CD4-positive, alpha-beta T cell (primary cell): ENCODE data around the gene OR2D3. TPM values are rescaled to one million over a fixed set of nuclear protein-coding genes. Genes with fewer than 3 reads are reported as not detected.

Source experiments
- ATAC-seq: fragments of 200-7000 bp; cut with Tn5 transposase; one replicate; pipeline ENCODE4 v1.10.0; 2022; ENCODE audit warnings: mild to moderate bottlenecking; ENCODE audit not compliant: poor library complexity
- CTCF ChIA-PET: fragments of 350-600 bp; sonication (Branson Sonifier 250); formaldehyde crosslinking; loops from one replicate; lab custom pipeline; 2021; ENCODE audit warnings: antibody characterized with exemption, inconsistent platforms; lab: Charles Lee
- POLR2A ChIA-PET: fragments of 350-600 bp; sonication (Branson Sonifier 250); formaldehyde crosslinking; loops from one replicate; lab custom pipeline; 2021; ENCODE audit warnings: antibody characterized with exemption, inconsistent platforms; lab: Charles Lee
- DNase-seq, 14 experiments: peaks; one replicate each; pipeline ENCODE4 v3.0.0-alpha.2; 2013 to 2020; ENCODE audit warnings: mixed read lengths in 2 of 14
- H3K27ac ChIP-seq, 2 donors: one replicate each; pipeline versions ENCODE4 v1.5.1 to v1.7.0; 2013; ENCODE audit warnings: low read length in 2 of 2, low read depth in 1 of 2, mild to moderate bottlenecking in 1 of 2
- H3K27me3 ChIP-seq, 2 experiments: 1 replicate in 1 of 2; 2 replicates in 1 of 2; pipeline versions ENCODE4 v1.6.1 to v1.7.0; 2013; ENCODE audit warnings: low read length in 2 of 2, control low read depth in 1 of 2, mild to moderate bottlenecking in 1 of 2, moderate library complexity in 1 of 2; ENCODE audit not compliant: insufficient read depth in 2 of 2, control insufficient read depth in 1 of 2
- H3K36me3 ChIP-seq: one replicate; pipeline ENCODE4 v1.6.1; 2013; ENCODE audit warnings: low read length, control low read depth; ENCODE audit not compliant: insufficient read depth
- H3K4me1 ChIP-seq: one replicate; pipeline ENCODE4 v1.6.1; 2013; ENCODE audit warnings: low read length, control low read depth; ENCODE audit not compliant: insufficient read depth
- H3K4me3 ChIP-seq: one replicate; pipeline ENCODE4 v1.5.1; 2013; ENCODE audit warnings: mild to moderate bottlenecking, low read length, moderate library complexity
- H3K9me3 ChIP-seq, 2 experiments: 1 replicate in 1 of 2; 2 replicates in 1 of 2; pipeline versions ENCODE4 v1.6.1 to v1.7.0; 2013; ENCODE audit warnings: low read length in 2 of 2, mild to moderate bottlenecking in 2 of 2, control low read depth in 1 of 2, moderate library complexity in 1 of 2; ENCODE audit not compliant: control insufficient read depth in 1 of 2, insufficient read depth in 1 of 2
- H3K27ac Mint-ChIP-seq: one replicate; pipeline ENCODE4 v1.8.0; 2020; ENCODE audit warnings: mixed read lengths
- H3K27me3 Mint-ChIP-seq: one replicate; pipeline ENCODE4 v1.8.0; 2021; ENCODE audit warnings: mixed read lengths
- H3K36me3 Mint-ChIP-seq: one replicate; pipeline ENCODE4 v1.8.0; 2021; ENCODE audit warnings: low read depth, mixed read lengths
- H3K4me1 Mint-ChIP-seq: one replicate; pipeline ENCODE4 v1.8.0; 2021; ENCODE audit warnings: low read depth, mixed read lengths
- H3K4me3 Mint-ChIP-seq: one replicate; pipeline ENCODE4 v1.8.0; 2020; ENCODE audit warnings: mild to moderate bottlenecking, mixed read lengths
- H3K9me3 Mint-ChIP-seq: one replicate; pipeline ENCODE4 v1.8.0; 2020; ENCODE audit warnings: mixed read lengths
- intact Hi-C, 2 experiments: fragments of 100-400 bp; cut with DNase I in 1 of 2; cut with micrococcal nuclease in 1 of 2; formaldehyde crosslinking; loops; one replicate each; pipeline versions ENCODE4 v1.15.1 to v1.9.0; 2023 to 2025; cut with DNase I, micrococcal nuclease
- polyA plus RNA-seq, 2 donors: library from polyadenylated mRNA; unstranded; fragments of 120-200 nt; gene quantifications; one replicate each; pipeline ENCODE4 v1.2.1, GENCODE V29; 2013
- total RNA-seq, 174 experiments: library from RNA in 2 of 174; stranded (reverse) in 2 of 174; gene quantifications; one replicate each; pipeline ENCODE4 v1.2.3 and lab custom pipeline; 2021 to 2026
- TF ChIP-seq, protein P1 (sequence below): fragments of 200-600 bp; IDR thresholded peaks from one replicate; pipeline ENCODE4 v1.8.0; 2022; ENCODE audit warnings: antibody characterized with exemption, mild to moderate bottlenecking

The OR2D3 gene
- not detected for total RNA-seq
- not detected for polyA plus RNA-seq (2013, experiment 1 of 2)
- not detected for polyA plus RNA-seq (2013, experiment 2 of 2)
- 0 reads per million in 172 experiments for total RNA-seq (lab: John Stamatoyannopoulos, UW)

DNA sequence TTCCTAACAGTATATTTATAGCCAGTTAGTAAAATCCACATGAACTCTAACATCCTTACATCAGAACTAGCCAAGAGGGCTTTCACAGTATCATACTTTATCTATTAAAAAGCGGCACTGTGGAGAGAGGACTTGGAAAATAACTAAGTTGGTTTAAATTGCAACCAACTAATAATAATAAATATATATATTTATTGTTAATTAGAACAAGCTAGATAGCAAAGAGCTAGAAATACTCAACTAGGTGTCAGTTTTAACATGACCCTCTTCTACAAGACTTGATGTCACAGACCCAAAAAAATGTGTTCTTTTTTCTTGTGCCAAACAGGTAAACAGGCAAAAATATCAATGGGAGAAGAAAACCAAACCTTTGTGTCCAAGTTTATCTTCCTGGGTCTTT, at the start of gene OR2D3:
OR2D3 (plus strand) TSS at position 301 of the 400 bp plus-strand sequence; CDS start at position 301, 0 bp downstream.
- H3K27me3 ChIP-seq, result peaks cover 2 to 10% of the 10 kb centered on the region in 2 experiments
- no peak for ATAC-seq
- Mint-ChIP-seq H3K4me3 (no peak within 1 kb of the TSS), H3K27ac (no peak within 1 kb of the TSS), H3K36me3 (no peaks in the 10 kb centered on the region), H3K4me1 (peaks cover 4% of the 10 kb centered on the region), H3K27me3 (peaks cover 24% of the 10 kb centered on the region), H3K9me3 (no peaks in the 10 kb centered on the region)
- H3K27ac ChIP-seq, result no peak within 1 kb of the TSS
- intact Hi-C loops, result no loop called here
- no peak for DNase-seq
- TF ChIP-seq, protein P1, sequence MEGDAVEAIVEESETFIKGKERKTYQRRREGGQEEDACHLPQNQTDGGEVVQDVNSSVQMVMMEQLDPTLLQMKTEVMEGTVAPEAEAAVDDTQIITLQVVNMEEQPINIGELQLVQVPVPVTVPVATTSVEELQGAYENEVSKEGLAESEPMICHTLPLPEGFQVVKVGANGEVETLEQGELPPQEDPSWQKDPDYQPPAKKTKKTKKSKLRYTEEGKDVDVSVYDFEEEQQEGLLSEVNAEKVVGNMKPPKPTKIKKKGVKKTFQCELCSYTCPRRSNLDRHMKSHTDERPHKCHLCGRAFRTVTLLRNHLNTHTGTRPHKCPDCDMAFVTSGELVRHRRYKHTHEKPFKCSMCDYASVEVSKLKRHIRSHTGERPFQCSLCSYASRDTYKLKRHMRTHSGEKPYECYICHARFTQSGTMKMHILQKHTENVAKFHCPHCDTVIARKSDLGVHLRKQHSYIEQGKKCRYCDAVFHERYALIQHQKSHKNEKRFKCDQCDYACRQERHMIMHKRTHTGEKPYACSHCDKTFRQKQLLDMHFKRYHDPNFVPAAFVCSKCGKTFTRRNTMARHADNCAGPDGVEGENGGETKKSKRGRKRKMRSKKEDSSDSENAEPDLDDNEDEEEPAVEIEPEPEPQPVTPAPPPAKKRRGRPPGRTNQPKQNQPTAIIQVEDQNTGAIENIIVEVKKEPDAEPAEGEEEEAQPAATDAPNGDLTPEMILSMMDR, result no peak
- no peaks in the 10 kb centered on the region for H3K4me1 ChIP-seq
- no peak within 1 kb of the TSS for H3K4me3 ChIP-seq
- no peaks in the 10 kb centered on the region for H3K36me3 ChIP-seq
- no peaks in the 10 kb centered on the region for H3K9me3 ChIP-seq
- ChIA-PET CTCF (no interaction called here), POLR2A (no interaction called here)

DNA sequence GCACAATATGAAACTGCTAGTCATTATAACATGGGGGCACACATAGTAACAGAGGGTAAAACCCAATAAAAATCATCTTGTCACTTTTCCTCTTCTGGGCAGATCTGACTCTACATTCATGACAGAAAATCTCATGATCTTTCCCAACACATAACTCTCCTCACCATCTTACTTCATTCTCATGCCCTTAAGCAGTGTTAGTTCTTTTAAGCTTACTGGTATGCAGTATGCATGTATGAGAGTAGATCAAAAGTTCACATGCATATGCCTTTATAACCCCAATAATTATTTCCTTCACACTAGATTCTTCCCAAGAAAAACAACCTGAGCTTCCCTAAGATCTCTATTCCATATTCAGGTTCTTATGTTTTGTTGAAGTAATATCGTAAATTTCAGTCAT, 49.5 kb upstream of the OR2D3 start:
- DNase-seq (no peak), ATAC-seq (no peak)
- intact Hi-C loops, result no loop called here
- no peak overlapping the region for H3K4me3 Mint-ChIP-seq
- ChIA-PET CTCF (no interaction called here), POLR2A (no interaction called here)
- H3K4me3 ChIP-seq, result no peak overlapping the region
- H3K27me3 Mint-ChIP-seq, result peaks cover 8% of the 10 kb centered on the region
- H3K4me1 ChIP-seq, result no peaks in the 10 kb centered on the region
- H3K4me1 Mint-ChIP-seq, result no peaks in the 10 kb centered on the region
- H3K27ac ChIP-seq, result no peak overlapping the region
- no peak overlapping the region for H3K27ac Mint-ChIP-seq
- H3K9me3 Mint-ChIP-seq, result no peaks in the 10 kb centered on the region
- H3K27me3 ChIP-seq, result no peaks in the 10 kb centered on the region
- no peaks in the 10 kb centered on the region for H3K9me3 ChIP-seq
- no peaks in the 10 kb centered on the region for H3K36me3 Mint-ChIP-seq
- no peaks in the 10 kb centered on the region for H3K36me3 ChIP-seq
- TF ChIP-seq, protein P1, result no peak

DNA sequence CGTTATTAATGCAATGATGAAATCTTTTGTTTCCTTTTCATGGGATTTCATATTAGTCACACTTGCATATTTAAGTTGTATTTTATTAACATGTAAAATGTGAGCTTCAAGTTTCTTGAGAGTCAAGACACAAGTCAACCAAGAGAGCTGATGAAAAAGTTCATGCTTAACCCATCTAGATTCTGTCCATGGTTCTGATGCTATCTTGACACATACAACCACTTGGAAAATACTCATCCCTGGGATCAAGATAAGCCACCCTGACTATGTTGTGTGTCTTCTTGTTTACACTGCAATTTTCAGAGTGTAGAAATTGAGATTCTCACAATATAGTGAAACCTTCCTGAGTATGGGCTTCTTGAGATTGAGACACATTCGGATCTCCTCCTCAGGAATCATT, 45.0 kb upstream of the OR2D3 start:
- peaks cover 20% of the 10 kb centered on the region for H3K27me3 Mint-ChIP-seq
- ATAC-seq (no peak), DNase-seq (no peak)
- Histone ChIP-seq H3K9me3 (no peaks in the 10 kb centered on the region), H3K4me3 (no peak overlapping the region), H3K36me3 (no peaks in the 10 kb centered on the region), H3K27ac (no peak overlapping the region), H3K4me1 (no peaks in the 10 kb centered on the region), H3K27me3 (peaks cover 4 to 8% of the 10 kb centered on the region in 2 experiments)
- H3K4me3 Mint-ChIP-seq, result no peak overlapping the region
- H3K36me3 Mint-ChIP-seq, result no peaks in the 10 kb centered on the region
- H3K4me1 Mint-ChIP-seq, result no peaks in the 10 kb centered on the region
- no peak overlapping the region for H3K27ac Mint-ChIP-seq
- no peaks in the 10 kb centered on the region for H3K9me3 Mint-ChIP-seq
- ChIA-PET POLR2A (no interaction called here), CTCF (no interaction called here)
- intact Hi-C loops, result no loop called here
- TF ChIP-seq, protein P1, result no peak
